ENCODE results near the gene MYO15A.

Gene MYO15A

DNA sequence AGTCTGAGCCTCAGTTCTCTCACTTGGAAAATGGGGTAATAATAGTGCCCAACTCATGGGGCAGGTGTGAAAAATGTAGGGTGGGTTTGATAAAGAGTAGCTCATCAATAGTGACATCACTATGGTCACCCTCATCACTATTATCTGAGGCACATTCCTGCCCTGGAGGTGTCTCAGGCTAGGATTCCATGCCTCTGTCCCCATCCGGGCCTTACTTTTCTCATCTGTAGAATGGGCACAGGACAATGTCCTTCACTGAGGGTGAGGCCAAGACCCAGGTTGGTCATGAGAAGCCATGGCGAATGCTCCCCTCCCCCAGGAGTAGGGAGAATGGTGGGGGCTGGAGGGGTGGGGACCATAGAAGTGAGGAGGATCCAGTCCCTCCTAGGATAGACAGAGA is 30.5 kb downstream of the MYO15A start:
- Histone ChIP-seq H3K9me3 (ENCODE audit: control insufficient read depth, low read depth, low read length) (no peaks in the 10 kb centered on the region), H3K9ac (ENCODE audit: low read length) (no peak overlapping the region), H3K4me3 (ENCODE audit: low read length) (no peak overlapping the region), H3K27me3 (ENCODE audit: control insufficient read depth, insufficient read depth, low read length) (no peaks in the 10 kb centered on the region), H3K27ac (ENCODE audit: low read length) (no peak overlapping the region), H3K36me3 (ENCODE audit: control insufficient read depth, low read depth, low read length) (no peaks in the 10 kb centered on the region), H3K4me1 (ENCODE audit: control insufficient read depth, low read depth, low read length) (peaks cover 5% of the 10 kb centered on the region)

DNA sequence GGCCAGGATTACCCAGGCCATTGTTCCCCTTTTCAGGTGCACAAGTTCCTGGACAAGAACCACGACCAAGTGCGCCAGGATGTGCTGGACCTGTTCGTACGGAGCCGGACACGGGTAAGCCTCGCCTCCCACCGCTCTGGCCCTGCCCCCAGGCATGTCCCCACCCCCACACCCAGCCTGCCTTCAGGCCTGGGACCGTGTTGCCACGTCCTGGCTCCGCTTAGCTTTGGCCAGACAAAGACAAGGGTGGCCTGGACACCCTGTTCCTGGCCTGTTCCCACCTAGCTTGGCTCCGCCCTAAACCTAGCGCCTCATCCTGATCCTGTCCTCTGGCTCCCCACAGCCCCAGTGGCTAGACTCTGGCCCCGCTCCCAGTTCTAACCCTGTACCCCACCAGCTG is 30.9 kb downstream of the MYO15A start:
- Histone ChIP-seq H3K9me3 (ENCODE audit: control insufficient read depth, low read depth, low read length) (no peaks in the 10 kb centered on the region), H3K4me3 (ENCODE audit: low read length) (no peak overlapping the region), H3K27ac (ENCODE audit: low read length) (no peak overlapping the region), H3K36me3 (ENCODE audit: control insufficient read depth, low read depth, low read length) (no peaks in the 10 kb centered on the region), H3K27me3 (ENCODE audit: control insufficient read depth, insufficient read depth, low read length) (no peaks in the 10 kb centered on the region), H3K9ac (ENCODE audit: low read length) (no peak overlapping the region), H3K4me1 (ENCODE audit: control insufficient read depth, low read depth, low read length) (peaks cover 5% of the 10 kb centered on the region)

DNA sequence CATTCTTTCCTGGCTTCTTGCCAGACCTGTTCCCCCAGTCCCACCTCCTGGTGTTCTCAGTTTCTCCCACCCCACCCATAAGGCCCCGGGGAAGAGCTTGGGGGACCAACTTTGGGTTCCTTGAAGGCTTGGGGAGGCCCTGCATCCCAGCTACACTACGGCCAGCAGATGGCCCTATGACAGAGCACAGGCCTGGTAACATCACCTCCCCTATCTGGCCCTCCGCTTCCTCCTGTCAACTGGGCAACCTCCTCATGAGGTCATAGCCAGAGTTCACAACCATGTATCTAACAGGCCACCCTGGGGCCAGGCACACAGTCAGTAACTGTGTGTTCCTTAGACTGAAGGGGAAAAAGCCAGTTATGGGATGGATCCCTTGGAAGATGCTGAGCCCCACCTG is 31.4 kb downstream of the MYO15A start:
- no peak overlapping the region for H3K9ac ChIP-seq (ENCODE audit: low read length)
- no peaks in the 10 kb centered on the region for H3K27me3 ChIP-seq (ENCODE audit: control insufficient read depth, insufficient read depth, low read length)
- no peak overlapping the region for H3K27ac ChIP-seq (ENCODE audit: low read length)
- no peaks in the 10 kb centered on the region for H3K9me3 ChIP-seq (ENCODE audit: control insufficient read depth, low read depth, low read length)
- peaks cover 5% of the 10 kb centered on the region for H3K4me1 ChIP-seq (ENCODE audit: control insufficient read depth, low read depth, low read length)
- no peak overlapping the region for H3K4me3 ChIP-seq (ENCODE audit: low read length)
- no peaks in the 10 kb centered on the region for H3K36me3 ChIP-seq (ENCODE audit: control insufficient read depth, low read depth, low read length)

DNA sequence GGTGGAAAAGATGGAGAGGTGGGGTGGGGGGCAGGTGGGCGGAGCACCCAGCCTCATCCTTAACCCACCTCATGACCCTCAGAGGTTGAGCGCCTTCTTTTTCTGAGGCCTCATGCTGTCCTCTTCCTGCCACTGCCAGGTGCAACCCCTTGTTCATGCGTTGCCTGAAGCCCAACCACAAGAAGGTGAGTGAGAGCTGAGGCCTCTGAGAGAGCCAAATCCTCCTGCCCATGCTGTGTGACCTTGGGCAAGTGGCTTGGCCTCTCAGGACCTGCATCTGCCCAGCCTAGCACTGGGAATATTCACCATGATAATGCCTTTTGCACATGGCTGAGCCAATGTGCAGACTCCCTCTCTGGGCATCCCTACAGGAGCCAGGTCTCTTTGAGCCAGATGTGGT is 32.1 kb downstream of the MYO15A start:
- Histone ChIP-seq H3K4me1 (ENCODE audit: control insufficient read depth, low read depth, low read length) (peaks cover 5% of the 10 kb centered on the region), H3K4me3 (ENCODE audit: low read length) (no peak overlapping the region), H3K9me3 (ENCODE audit: control insufficient read depth, low read depth, low read length) (no peaks in the 10 kb centered on the region), H3K27me3 (ENCODE audit: control insufficient read depth, insufficient read depth, low read length) (no peaks in the 10 kb centered on the region), H3K9ac (ENCODE audit: low read length) (no peak overlapping the region), H3K36me3 (ENCODE audit: control insufficient read depth, low read depth, low read length) (no peaks in the 10 kb centered on the region), H3K27ac (ENCODE audit: low read length) (no peak overlapping the region)

DNA sequence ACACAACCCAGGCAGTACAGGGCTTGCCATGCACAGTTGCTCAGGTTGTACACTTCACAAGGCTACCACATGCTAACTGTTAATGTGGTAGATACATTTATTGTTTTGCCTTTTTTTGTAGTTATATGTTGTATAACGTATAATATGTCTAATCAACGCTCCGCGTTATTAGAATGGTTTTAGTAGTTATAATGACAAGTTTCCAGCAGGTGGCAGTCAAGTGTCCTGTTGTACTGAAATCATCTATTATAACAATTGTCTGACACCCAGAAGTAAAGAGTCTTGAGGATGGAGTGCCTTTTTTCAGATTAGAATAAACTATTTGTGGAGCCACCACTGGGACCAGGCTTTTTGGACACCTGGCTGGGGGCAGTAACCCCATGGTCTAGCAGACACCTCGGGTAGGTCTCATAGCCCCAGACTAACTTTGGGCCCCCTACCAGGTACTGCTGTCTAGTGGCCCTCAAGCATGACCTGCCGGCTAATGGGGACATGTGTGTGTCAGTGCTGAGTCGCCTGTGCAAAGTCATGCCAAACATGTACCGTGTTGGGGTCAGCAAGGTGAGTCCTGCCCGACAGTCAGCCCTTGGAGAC is 32.8 kb downstream of the MYO15A start:
- Histone ChIP-seq H3K36me3 (ENCODE audit: control insufficient read depth, low read depth, low read length) (no peaks in the 10 kb centered on the region), H3K27ac (ENCODE audit: low read length) (no peak overlapping the region), H3K27me3 (ENCODE audit: control insufficient read depth, insufficient read depth, low read length) (no peaks in the 10 kb centered on the region), H3K9me3 (ENCODE audit: control insufficient read depth, low read depth, low read length) (no peaks in the 10 kb centered on the region), H3K4me1 (ENCODE audit: control insufficient read depth, low read depth, low read length) (peaks cover 5% of the 10 kb centered on the region), H3K4me3 (ENCODE audit: low read length) (no peak overlapping the region), H3K9ac (ENCODE audit: low read length) (no peak overlapping the region)

DNA sequence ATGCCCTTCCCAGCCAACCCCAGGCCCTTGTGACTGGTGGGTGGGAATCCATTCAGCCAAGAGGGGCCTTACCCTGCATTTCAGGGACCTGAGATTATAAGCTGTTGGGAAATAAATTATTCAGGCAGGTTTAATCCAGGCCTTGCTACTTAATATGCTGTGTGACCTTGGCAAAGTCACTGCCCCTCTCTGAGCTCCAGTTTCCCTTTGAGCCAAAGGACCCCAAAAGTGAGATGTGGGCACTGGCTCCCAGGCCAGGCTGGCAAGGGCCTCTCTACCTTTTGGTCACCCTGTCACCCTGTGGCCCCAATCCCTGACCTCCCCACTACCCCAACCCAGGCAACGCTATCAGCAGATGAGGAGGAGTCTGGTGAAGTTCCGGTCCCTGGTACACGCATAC is 33.9 kb downstream of the MYO15A start:
- no peaks in the 10 kb centered on the region for H3K9me3 ChIP-seq (ENCODE audit: control insufficient read depth, low read depth, low read length)
- no peak overlapping the region for H3K4me3 ChIP-seq (ENCODE audit: low read length)
- H3K9ac ChIP-seq (ENCODE audit: low read length), result no peak overlapping the region
- no peaks in the 10 kb centered on the region for H3K36me3 ChIP-seq (ENCODE audit: control insufficient read depth, low read depth, low read length)
- H3K27me3 ChIP-seq (ENCODE audit: control insufficient read depth, insufficient read depth, low read length), result no peaks in the 10 kb centered on the region
- H3K27ac ChIP-seq (ENCODE audit: low read length), result no peak overlapping the region
- H3K4me1 ChIP-seq (ENCODE audit: control insufficient read depth, low read depth, low read length), result peaks cover 5% of the 10 kb centered on the region

DNA sequence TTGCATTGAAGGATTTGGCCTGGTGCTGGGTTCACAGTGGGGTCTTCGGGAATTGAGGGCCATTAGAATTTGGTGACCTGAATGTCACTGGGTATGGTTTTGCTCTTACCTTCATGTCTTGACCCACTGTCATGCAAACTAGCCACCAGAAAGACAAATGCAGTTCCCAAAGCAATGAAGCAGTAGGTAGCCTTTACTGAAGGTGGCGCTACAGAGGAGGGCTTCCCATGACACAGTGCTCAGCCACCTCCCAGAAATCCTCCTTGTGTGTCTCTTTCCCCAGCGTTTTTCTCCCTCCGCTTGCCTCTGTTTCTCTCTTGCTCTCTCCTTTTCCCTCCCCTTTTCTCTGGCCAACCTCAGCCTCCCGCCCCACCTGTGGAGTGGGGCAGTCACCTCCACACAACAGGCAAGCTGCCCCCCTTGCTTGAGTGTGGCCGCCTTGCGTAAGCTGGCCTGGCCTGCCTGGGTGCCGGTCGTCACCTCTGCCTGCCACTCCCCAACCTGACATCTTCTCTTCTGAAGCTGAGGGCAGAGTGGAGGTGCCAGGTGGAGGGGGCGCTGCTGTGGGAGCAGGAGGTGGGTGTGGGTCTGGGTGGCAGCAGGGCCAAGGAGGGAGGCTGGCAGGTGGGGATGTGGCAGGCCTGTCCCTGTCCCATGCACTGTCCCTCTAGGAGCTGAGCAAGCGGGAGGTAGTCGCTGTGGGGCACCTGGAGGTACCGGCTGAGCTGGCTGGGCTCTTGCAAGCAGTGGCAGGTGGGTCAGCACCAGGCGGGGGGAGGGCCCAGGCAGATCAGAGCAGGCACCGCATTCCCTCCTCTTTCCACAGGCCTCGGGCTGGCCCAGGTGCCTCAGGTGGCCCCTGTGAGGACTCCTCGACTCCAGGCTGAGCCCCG is 34.7 kb downstream of the MYO15A start:
- H3K4me3 ChIP-seq (ENCODE audit: low read length), result no peak overlapping the region
- H3K36me3 ChIP-seq (ENCODE audit: control insufficient read depth, low read depth, low read length), result no peaks in the 10 kb centered on the region
- H3K27ac ChIP-seq (ENCODE audit: low read length), result no peak overlapping the region
- H3K9me3 ChIP-seq (ENCODE audit: control insufficient read depth, low read depth, low read length), result no peaks in the 10 kb centered on the region
- H3K4me1 ChIP-seq (ENCODE audit: control insufficient read depth, low read depth, low read length), result peaks cover 5% of the 10 kb centered on the region
- H3K9ac ChIP-seq (ENCODE audit: low read length), result no peak overlapping the region
- H3K27me3 ChIP-seq (ENCODE audit: control insufficient read depth, insufficient read depth, low read length), result no peaks in the 10 kb centered on the region

DNA sequence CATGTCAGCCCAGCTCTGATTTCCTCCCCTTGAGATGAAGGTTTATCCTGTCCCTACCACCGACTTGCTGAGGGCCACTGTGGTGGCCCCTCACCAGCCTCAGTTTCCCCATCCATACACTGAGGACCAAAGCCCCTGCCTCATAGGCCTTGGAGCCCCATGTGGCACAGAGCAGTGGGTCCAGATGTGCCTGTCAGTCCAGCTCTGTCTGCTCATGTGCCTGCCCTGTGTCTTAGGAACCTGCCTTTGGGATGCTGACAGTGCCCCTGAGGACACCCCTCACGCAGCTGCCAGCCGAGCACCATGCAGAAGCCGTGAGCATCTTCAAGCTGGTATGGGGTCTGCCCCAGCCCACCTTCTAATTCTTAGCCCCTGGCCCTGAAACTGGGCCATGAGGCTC is 35.7 kb downstream of the MYO15A start:
- Histone ChIP-seq H3K27ac (ENCODE audit: low read length) (no peak overlapping the region), H3K27me3 (ENCODE audit: control insufficient read depth, insufficient read depth, low read length) (no peaks in the 10 kb centered on the region), H3K4me1 (ENCODE audit: control insufficient read depth, low read depth, low read length) (peaks cover 5% of the 10 kb centered on the region), H3K9me3 (ENCODE audit: control insufficient read depth, low read depth, low read length) (no peaks in the 10 kb centered on the region), H3K36me3 (ENCODE audit: control insufficient read depth, low read depth, low read length) (no peaks in the 10 kb centered on the region), H3K9ac (ENCODE audit: low read length) (no peak overlapping the region), H3K4me3 (ENCODE audit: low read length) (no peak overlapping the region)

DNA sequence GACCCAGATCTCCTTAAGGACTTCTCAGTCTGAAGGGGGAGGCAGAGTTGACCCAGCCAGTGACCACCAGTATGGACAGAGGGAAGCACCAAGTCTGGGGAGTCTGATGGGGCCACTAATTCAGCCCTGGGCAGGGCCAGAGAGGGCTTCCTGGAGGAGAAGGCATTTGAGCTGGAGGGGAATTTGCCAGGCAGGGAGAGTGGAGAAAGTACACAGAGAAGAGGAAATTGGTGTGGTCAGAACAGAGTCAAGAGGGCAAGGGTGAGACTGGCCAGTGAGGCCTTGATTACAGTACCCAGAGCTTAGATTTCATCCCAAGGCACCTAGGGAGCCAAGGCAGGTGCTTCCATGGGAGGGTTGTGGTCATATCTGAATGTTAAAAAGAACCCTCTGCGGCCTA is 36.3 kb downstream of the MYO15A start:
- no peaks in the 10 kb centered on the region for H3K36me3 ChIP-seq (ENCODE audit: control insufficient read depth, low read depth, low read length)
- H3K4me3 ChIP-seq (ENCODE audit: low read length), result no peak overlapping the region
- no peaks in the 10 kb centered on the region for H3K9me3 ChIP-seq (ENCODE audit: control insufficient read depth, low read depth, low read length)
- peaks cover 5% of the 10 kb centered on the region for H3K4me1 ChIP-seq (ENCODE audit: control insufficient read depth, low read depth, low read length)
- H3K27ac ChIP-seq (ENCODE audit: low read length), result no peak overlapping the region
- H3K27me3 ChIP-seq (ENCODE audit: control insufficient read depth, insufficient read depth, low read length), result no peaks in the 10 kb centered on the region
- H3K9ac ChIP-seq (ENCODE audit: low read length), result no peak overlapping the region

DNA sequence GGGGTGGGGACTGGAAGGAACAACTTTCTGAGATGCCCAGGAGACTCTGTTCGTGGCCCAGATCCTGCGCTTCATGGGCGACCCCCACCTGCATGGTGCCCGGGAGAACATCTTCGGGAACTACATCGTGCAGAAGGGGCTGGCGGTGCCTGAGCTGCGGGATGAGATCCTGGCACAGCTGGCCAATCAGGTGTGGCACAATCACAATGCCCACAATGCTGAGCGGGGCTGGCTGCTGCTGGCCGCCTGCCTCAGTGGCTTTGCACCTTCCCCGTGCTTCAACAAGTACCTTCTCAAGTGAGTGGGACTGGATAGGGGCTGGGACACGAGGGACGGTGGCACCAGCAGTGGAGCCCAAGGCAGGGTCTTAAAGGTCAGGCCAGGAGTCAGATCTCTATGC is 37.3 kb downstream of the MYO15A start:
- Histone ChIP-seq H3K9me3 (ENCODE audit: control insufficient read depth, low read depth, low read length) (no peaks in the 10 kb centered on the region), H3K9ac (ENCODE audit: low read length) (no peak overlapping the region), H3K27ac (ENCODE audit: low read length) (no peak overlapping the region), H3K4me3 (ENCODE audit: low read length) (no peak overlapping the region), H3K36me3 (ENCODE audit: control insufficient read depth, low read depth, low read length) (no peaks in the 10 kb centered on the region), H3K4me1 (ENCODE audit: control insufficient read depth, low read depth, low read length) (peaks cover 5% of the 10 kb centered on the region), H3K27me3 (ENCODE audit: control insufficient read depth, insufficient read depth, low read length) (no peaks in the 10 kb centered on the region)

DNA sequence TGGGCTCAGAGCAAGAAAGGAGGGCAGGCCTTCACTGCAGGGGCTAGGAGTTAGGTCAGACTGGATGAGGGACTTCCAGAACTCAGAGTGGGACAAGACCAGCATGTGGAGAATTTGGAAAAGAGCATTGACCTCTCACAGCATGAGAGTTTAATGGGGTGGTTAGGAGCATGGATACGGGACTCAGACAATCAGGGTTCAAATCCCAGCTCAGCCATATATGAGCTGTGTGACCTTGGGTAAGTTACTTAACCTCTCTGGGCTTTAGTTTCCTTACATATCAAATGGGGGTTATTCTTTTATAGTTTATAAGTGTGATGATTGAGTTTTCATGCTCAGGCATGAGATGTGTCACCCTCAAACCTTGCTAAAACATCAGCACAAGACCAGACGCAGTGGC is 37.7 kb downstream of the MYO15A start:
- no peak overlapping the region for H3K9ac ChIP-seq (ENCODE audit: low read length)
- H3K4me1 ChIP-seq (ENCODE audit: control insufficient read depth, low read depth, low read length), result peaks cover 5% of the 10 kb centered on the region
- no peak overlapping the region for H3K4me3 ChIP-seq (ENCODE audit: low read length)
- no peak overlapping the region for H3K27ac ChIP-seq (ENCODE audit: low read length)
- H3K27me3 ChIP-seq (ENCODE audit: control insufficient read depth, insufficient read depth, low read length), result no peaks in the 10 kb centered on the region
- no peaks in the 10 kb centered on the region for H3K9me3 ChIP-seq (ENCODE audit: control insufficient read depth, low read depth, low read length)
- H3K36me3 ChIP-seq (ENCODE audit: control insufficient read depth, low read depth, low read length), result no peaks in the 10 kb centered on the region

DNA sequence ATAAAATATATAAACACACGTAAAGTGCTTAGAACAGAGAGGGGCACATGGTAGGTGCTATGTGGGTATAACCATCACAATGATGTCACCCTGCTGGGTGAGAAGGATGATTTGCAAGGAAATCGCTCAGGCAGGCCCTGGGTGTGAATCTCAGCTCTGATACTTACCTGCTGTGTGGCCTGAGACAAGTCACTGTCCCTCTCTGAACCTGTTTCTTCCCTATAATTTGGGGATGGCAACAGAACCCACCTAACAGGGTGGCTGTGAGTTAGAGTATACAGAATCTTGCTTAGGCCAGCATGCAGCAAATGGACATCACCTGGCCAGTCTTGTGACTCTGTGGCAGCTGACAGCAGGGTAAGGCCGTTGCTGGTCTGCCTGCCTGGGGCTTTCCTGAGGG is 38.4 kb downstream of the MYO15A start:
- Histone ChIP-seq H3K9me3 (ENCODE audit: control insufficient read depth, low read depth, low read length) (no peaks in the 10 kb centered on the region), H3K36me3 (ENCODE audit: control insufficient read depth, low read depth, low read length) (no peaks in the 10 kb centered on the region), H3K4me3 (ENCODE audit: low read length) (no peak overlapping the region), H3K9ac (ENCODE audit: low read length) (no peak overlapping the region), H3K27me3 (ENCODE audit: control insufficient read depth, insufficient read depth, low read length) (no peaks in the 10 kb centered on the region), H3K4me1 (ENCODE audit: control insufficient read depth, low read depth, low read length) (peaks cover 5% of the 10 kb centered on the region), H3K27ac (ENCODE audit: low read length) (no peak overlapping the region)

Measured in iPS-18a (cell line).